ENCODE results near the gene TMEM121. TPM values are rescaled to one million over a fixed set of nuclear protein-coding genes. Genes with fewer than 3 reads are reported as not detected.

TMEM121 gene
- total and polyA plus RNA-seq, 10 of the 15 experiments (the other 5 are each of a cell fraction or from before 2014, with no cell fraction given): 0.04 to 4.9 (median 1.2) TPM; not detected in 2

DNA sequence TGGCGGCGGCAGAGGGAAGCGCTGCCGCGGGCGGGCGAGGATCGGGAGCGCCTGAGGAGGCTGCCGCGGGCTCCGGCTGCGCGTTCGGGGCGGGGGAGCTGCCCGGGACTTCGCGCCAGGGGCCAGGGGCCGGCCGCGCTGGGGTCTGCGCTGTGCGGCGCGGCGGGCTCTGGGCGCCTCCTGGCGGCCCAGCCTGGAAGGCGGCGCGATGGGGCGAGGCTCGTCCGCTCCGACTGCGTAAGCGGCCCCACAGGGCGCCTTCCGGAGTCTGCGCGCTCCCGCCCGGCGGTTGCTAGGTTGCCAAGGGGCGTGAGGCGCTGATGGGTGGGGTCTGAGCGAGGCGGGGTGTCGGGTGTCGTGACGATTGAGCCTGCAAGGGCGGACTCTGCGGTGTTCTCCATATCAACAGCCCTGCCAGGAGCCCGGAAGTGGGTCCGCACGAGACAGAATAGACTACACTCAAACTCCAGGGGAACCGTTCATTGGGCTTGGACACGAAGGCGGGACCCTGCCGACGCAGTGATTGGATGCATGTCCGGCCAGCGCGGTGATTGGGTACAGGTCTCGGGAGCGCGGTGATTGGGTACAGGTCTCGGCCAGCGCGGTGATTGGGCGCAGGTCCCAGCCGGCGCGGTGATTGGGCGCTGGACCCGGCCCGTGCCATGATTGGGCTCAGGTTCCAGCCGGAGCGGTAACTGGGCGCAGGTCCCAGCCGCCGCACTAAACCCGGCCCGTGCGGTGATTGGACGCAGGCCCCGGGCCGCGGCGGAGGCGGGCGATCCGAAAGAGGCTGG is 35.6 kb upstream of the TMEM121 start, which contains the start of gene TEDC1 (continued):
- TF ChIP-seq, protein P1, sequence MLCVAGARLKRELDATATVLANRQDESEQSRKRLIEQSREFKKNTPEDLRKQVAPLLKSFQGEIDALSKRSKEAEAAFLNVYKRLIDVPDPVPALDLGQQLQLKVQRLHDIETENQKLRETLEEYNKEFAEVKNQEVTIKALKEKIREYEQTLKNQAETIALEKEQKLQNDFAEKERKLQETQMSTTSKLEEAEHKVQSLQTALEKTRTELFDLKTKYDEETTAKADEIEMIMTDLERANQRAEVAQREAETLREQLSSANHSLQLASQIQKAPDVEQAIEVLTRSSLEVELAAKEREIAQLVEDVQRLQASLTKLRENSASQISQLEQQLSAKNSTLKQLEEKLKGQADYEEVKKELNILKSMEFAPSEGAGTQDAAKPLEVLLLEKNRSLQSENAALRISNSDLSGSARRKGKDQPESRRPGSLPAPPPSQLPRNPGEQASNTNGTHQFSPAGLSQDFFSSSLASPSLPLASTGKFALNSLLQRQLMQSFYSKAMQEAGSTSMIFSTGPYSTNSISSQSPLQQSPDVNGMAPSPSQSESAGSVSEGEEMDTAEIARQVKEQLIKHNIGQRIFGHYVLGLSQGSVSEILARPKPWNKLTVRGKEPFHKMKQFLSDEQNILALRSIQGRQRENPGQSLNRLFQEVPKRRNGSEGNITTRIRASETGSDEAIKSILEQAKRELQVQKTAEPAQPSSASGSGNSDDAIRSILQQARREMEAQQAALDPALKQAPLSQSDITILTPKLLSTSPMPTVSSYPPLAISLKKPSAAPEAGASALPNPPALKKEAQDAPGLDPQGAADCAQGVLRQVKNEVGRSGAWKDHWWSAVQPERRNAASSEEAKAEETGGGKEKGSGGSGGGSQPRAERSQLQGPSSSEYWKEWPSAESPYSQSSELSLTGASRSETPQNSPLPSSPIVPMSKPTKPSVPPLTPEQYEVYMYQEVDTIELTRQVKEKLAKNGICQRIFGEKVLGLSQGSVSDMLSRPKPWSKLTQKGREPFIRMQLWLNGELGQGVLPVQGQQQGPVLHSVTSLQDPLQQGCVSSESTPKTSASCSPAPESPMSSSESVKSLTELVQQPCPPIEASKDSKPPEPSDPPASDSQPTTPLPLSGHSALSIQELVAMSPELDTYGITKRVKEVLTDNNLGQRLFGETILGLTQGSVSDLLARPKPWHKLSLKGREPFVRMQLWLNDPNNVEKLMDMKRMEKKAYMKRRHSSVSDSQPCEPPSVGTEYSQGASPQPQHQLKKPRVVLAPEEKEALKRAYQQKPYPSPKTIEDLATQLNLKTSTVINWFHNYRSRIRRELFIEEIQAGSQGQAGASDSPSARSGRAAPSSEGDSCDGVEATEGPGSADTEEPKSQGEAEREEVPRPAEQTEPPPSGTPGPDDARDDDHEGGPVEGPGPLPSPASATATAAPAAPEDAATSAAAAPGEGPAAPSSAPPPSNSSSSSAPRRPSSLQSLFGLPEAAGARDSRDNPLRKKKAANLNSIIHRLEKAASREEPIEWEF (IDR thresholded peaks at IDR 0.05; ENCODE audit: insufficient replicate concordance, low read depth, low read length): no peak
- TF ChIP-seq NR2C2 (IDR thresholded peaks at IDR 0.05; ENCODE audit: borderline replicate concordance, control insufficient read depth, insufficient read length, low read depth) (no peak), CEBPB (IDR thresholded peaks at IDR 0.05; ENCODE audit: borderline replicate concordance in 1 of 2, low read depth in 2 of 2, low read length in 2 of 2) (no peak), FOXM1 (IDR thresholded peaks at IDR 0.05; ENCODE audit: low read depth, low read length) (no peak), NBN (IDR thresholded peaks at IDR 0.05) (peak; percentile 84), BCL11A (IDR thresholded peaks at IDR 0.05; ENCODE audit: low read depth, low read length) (0 out of 2 replicates have a peak, but pooled peaks have one; percentile 6), EP300 (IDR thresholded peaks at IDR 0.05; ENCODE audit: borderline replicate concordance in 1 of 2, control insufficient read depth in 1 of 2, low read depth in 2 of 2, low read length in 2 of 2) (no peak), TCF3 (IDR thresholded peaks at IDR 0.05; ENCODE audit: borderline replicate concordance, insufficient read depth, low read depth, low read length) (no peak; the same call in 1 of the 2 replicates), SUPT20H (IDR thresholded peaks at IDR 0.05; ENCODE audit: borderline replicate concordance, control insufficient read depth, low read depth, low read length) (no peak), RUNX3 (IDR thresholded peaks at IDR 0.05; ENCODE audit: low read length) (no peak), SMARCA5 (IDR thresholded peaks at IDR 0.05) (peak; percentile 97)
- TF ChIP-seq, protein P2, sequence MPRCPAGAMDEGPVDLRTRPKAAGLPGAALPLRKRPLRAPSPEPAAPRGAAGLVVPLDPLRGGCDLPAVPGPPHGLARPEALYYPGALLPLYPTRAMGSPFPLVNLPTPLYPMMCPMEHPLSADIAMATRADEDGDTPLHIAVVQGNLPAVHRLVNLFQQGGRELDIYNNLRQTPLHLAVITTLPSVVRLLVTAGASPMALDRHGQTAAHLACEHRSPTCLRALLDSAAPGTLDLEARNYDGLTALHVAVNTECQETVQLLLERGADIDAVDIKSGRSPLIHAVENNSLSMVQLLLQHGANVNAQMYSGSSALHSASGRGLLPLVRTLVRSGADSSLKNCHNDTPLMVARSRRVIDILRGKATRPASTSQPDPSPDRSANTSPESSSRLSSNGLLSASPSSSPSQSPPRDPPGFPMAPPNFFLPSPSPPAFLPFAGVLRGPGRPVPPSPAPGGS (IDR thresholded peaks at IDR 0.05; ENCODE audit: borderline replicate concordance, insufficient read depth, low read depth, low read length, poor library complexity, severe bottlenecking): no peak
- TF ChIP-seq, protein P3, sequence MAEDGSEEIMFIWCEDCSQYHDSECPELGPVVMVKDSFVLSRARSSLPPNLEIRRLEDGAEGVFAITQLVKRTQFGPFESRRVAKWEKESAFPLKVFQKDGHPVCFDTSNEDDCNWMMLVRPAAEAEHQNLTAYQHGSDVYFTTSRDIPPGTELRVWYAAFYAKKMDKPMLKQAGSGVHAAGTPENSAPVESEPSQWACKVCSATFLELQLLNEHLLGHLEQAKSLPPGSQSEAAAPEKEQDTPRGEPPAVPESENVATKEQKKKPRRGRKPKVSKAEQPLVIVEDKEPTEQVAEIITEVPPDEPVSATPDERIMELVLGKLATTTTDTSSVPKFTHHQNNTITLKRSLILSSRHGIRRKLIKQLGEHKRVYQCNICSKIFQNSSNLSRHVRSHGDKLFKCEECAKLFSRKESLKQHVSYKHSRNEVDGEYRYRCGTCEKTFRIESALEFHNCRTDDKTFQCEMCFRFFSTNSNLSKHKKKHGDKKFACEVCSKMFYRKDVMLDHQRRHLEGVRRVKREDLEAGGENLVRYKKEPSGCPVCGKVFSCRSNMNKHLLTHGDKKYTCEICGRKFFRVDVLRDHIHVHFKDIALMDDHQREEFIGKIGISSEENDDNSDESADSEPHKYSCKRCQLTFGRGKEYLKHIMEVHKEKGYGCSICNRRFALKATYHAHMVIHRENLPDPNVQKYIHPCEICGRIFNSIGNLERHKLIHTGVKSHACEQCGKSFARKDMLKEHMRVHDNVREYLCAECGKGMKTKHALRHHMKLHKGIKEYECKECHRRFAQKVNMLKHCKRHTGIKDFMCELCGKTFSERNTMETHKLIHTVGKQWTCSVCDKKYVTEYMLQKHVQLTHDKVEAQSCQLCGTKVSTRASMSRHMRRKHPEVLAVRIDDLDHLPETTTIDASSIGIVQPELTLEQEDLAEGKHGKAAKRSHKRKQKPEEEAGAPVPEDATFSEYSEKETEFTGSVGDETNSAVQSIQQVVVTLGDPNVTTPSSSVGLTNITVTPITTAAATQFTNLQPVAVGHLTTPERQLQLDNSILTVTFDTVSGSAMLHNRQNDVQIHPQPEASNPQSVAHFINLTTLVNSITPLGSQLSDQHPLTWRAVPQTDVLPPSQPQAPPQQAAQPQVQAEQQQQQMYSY (CRISPR knock-in tag; IDR thresholded peaks at IDR 0.05): no peak
- TF ChIP-seq, protein P4, sequence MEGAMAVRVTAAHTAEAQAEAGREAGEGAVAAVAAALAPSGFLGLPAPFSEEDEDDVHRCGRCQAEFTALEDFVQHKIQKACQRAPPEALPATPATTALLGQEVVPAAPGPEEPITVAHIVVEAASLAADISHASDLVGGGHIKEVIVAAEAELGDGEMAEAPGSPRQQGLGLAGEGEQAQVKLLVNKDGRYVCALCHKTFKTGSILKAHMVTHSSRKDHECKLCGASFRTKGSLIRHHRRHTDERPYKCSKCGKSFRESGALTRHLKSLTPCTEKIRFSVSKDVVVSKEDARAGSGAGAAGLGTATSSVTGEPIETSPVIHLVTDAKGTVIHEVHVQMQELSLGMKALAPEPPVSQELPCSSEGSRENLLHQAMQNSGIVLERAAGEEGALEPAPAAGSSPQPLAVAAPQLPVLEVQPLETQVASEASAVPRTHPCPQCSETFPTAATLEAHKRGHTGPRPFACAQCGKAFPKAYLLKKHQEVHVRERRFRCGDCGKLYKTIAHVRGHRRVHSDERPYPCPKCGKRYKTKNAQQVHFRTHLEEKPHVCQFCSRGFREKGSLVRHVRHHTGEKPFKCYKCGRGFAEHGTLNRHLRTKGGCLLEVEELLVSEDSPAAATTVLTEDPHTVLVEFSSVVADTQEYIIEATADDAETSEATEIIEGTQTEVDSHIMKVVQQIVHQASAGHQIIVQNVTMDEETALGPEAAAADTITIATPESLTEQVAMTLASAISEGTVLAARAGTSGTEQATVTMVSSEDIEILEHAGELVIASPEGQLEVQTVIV (IDR thresholded peaks at IDR 0.05; ENCODE audit: borderline replicate concordance, partially characterized antibody): peak; percentile 95

Measured in GM12878 (cell line).